SK-N-SH (cell line): Measurements from ENCODE around the gene OR2A5. TPM values are rescaled to one million over a fixed set of nuclear protein-coding genes. Genes with fewer than 3 reads are reported as not detected.

ENCODE experiments used
- CTCF ChIA-PET: fragments of 300-600, 350-600 bp; formaldehyde crosslinking; extraction: SDS; loops from one replicate; lab custom pipeline; 2021; lab: Yijun Ruan, JAX
- POLR2A ChIA-PET: fragments of 350-600 bp; sonication (Branson Sonifier 250); formaldehyde crosslinking; extraction: SDS; loops from one replicate; lab custom pipeline; 2020; ENCODE audit warnings: antibody characterized with exemption, inconsistent platforms; lab: Yijun Ruan, JAX
- DNase-seq: peaks from one replicate; pipeline ENCODE4 v3.0.0; 2012
- H2AFZ ChIP-seq: fragments of 200-600 bp; sonication (generic); 2 replicates; pipeline ENCODE4 v1.8.1; 2016; ENCODE audit warnings: antibody characterized with exemption, mild to moderate bottlenecking, low read depth
- H3F3A ChIP-seq: fragments of 200-600 bp; sonication (generic); replicated peaks from 2 replicates; pipeline ENCODE3; 2016; ENCODE audit warnings: antibody characterized with exemption, mild to moderate bottlenecking; ENCODE audit not compliant: insufficient read depth
- H3K27ac ChIP-seq, 2 experiments: fragments of 200-500 bp in 1 of 2; fragments of 200-600 bp in 1 of 2; sonication (Bioruptor generic) in 1 of 2; sonication (generic), shearing (Covaris generic) in 1 of 2; 2 replicates each; pipeline versions ENCODE4 v1.5.1 to v1.6.1; 2014 to 2016; ENCODE audit warnings: low read depth in 2 of 2, inconsistent platforms in 1 of 2, low read length in 1 of 2, mild to moderate bottlenecking in 1 of 2, mixed read lengths in 1 of 2
- H3K27me3 ChIP-seq: fragments of 200-600 bp; sonication (generic), shearing (Covaris generic); 2 replicates; pipeline ENCODE4 v1.6.1; 2016; ENCODE audit warnings: mixed run types; ENCODE audit not compliant: insufficient read depth
- H3K36me3 ChIP-seq, 2 experiments: fragments of 200-500 bp in 1 of 2; fragments of 200-600 bp in 1 of 2; sonication (Bioruptor generic) in 1 of 2; sonication (generic) in 1 of 2; replicated peaks in 1 of 2; 2 replicates each; pipeline versions ENCODE3 to v1.5.1; 2014 to 2016; ENCODE audit warnings: low read length in 1 of 2, mild to moderate bottlenecking in 1 of 2; ENCODE audit not compliant: insufficient read depth in 2 of 2, control insufficient read depth in 1 of 2
- H3K4me1 ChIP-seq, 2 experiments: fragments of 200-500 bp in 1 of 2; fragments of 200-600 bp in 1 of 2; sonication (Bioruptor generic) in 1 of 2; sonication (generic), shearing (Covaris generic) in 1 of 2; 2 replicates each; pipeline versions ENCODE4 v1.5.1 to v1.6.1; 2014 to 2016; ENCODE audit warnings: low read depth in 1 of 2, low read length in 1 of 2, mixed run types in 1 of 2; ENCODE audit not compliant: insufficient read depth in 2 of 2, control insufficient read depth in 1 of 2
- H3K4me2 ChIP-seq: fragments of 200-600 bp; sonication (generic), shearing (Covaris generic); 2 replicates; pipeline ENCODE4 v1.6.1; 2017; ENCODE audit warnings: mixed run types
- H3K4me3 ChIP-seq, 2 experiments: fragments of 200-500 bp in 1 of 2; fragments of 200-600 bp in 1 of 2; sonication (Bioruptor generic) in 1 of 2; sonication (generic), shearing (Covaris generic) in 1 of 2; 2 replicates each; pipeline versions ENCODE4 v1.5.1 to v1.8.1; 2014 to 2016; ENCODE audit warnings: low read depth in 2 of 2, inconsistent platforms in 1 of 2, low read length in 1 of 2, mild to moderate bottlenecking in 1 of 2, mixed read lengths in 1 of 2, moderate library complexity in 1 of 2
- H3K79me2 ChIP-seq: fragments of 200-600 bp; sonication (generic); 2 replicates; pipeline ENCODE4 v1.8.1; 2017; ENCODE audit warnings: mild to moderate bottlenecking; ENCODE audit not compliant: insufficient read depth
- H3K9ac ChIP-seq: fragments of 200-600 bp; sonication (generic); 2 replicates; pipeline ENCODE4 v1.6.1; 2017; ENCODE audit warnings: mixed run types
- H3K9me2 ChIP-seq: fragments of 200-600 bp; sonication (generic); 2 replicates; pipeline ENCODE4 v1.6.1; 2017; ENCODE audit warnings: mixed run types
- H3K9me3 ChIP-seq: fragments of 200-600 bp; sonication (generic); 2 replicates; pipeline ENCODE4 v1.6.1; 2017; ENCODE audit warnings: mixed run types, mild to moderate bottlenecking, moderate library complexity
- H4K20me1 ChIP-seq: fragments of 200-600 bp; sonication (generic); 2 replicates; pipeline ENCODE4 v1.6.1; 2017; ENCODE audit warnings: mild to moderate bottlenecking, mixed run types; ENCODE audit not compliant: insufficient read depth
- CHD2 ChIP-seq: fragments of 150-350 bp; IDR thresholded peaks from 2 replicates; pipeline ENCODE4 v1.6.1; 2018; ENCODE audit warnings: low read length; ENCODE audit not compliant: partially characterized antibody
- CTCF ChIP-seq: fragments of 200-600 bp; sonication (generic); IDR thresholded peaks from 2 replicates; pipeline ENCODE4 v1.6.1; 2017; ENCODE audit warnings: antibody characterized with exemption, mild to moderate bottlenecking, moderate library complexity
- EP300 ChIP-seq, 2 experiments: IDR thresholded peaks; 2 replicates each; pipeline versions ENCODE4 v1.4.0 to v1.6.1; 2012; ENCODE audit warnings: borderline replicate concordance in 1 of 2, low read depth in 1 of 2, low read length in 1 of 2
- FOXJ3 ChIP-seq: sonication (generic); formaldehyde crosslinking; IDR thresholded peaks from 2 replicates; pipeline ENCODE4 v1.5.1; 2020; ENCODE audit warnings: mild to moderate bottlenecking, missing genetic modification reagents
- JUND ChIP-seq: IDR thresholded peaks from 2 replicates; pipeline ENCODE4 v1.4.0; 2012
- PBX3 ChIP-seq: IDR thresholded peaks from 2 replicates; pipeline ENCODE4; 2012
- POLR2AphosphoS5 ChIP-seq: IDR thresholded peaks from 2 replicates; pipeline ENCODE4 v1.6.1; 2012; ENCODE audit warnings: low read depth, low read length
- RAD21 ChIP-seq: IDR thresholded peaks from 2 replicates; pipeline ENCODE4 v1.6.1; 2012; ENCODE audit warnings: mild to moderate bottlenecking, low read length
- REST ChIP-seq: IDR thresholded peaks from 2 replicates; pipeline ENCODE4 v1.6.1; 2012; ENCODE audit warnings: mild to moderate bottlenecking, low read depth, low read length, moderate library complexity
- YY1 ChIP-seq: IDR thresholded peaks from 2 replicates; pipeline ENCODE4 v1.4.0; 2012; ENCODE audit warnings: low read depth, mild to moderate bottlenecking
- WGBS: methylation state at CpG from one replicate; pipeline ENCODE4 v1.1.6; 2017; ENCODE audit warnings: low lambda C conversion rate; 5-methylcytosine and 5-hydroxymethylcytosine counted together
- polyA plus RNA-seq, 3 experiments: library from polyadenylated mRNA; depleted of rRNA; stranded (reverse); fragments of >200 nt; gene quantifications; 2 replicates each; pipeline ENCODE4 v1.2.3, GENCODE V29; 2012
- TF ChIP-seq, protein P1 (sequence below): IDR thresholded peaks from 2 replicates; pipeline ENCODE4 v1.4.0; 2012; ENCODE audit warnings: low read depth, borderline replicate concordance

The OR2A5 gene
- polyA plus RNA-seq, 1 of the 3 experiments (the other 2 are of a cell fraction) = not detected

GRCh38 chr7:144000020-144000419 is 48.7 kb upstream of the OR2A5 start, which contains the start of gene OR6B1:
TSS of gene OR6B1 (plus strand) at chr7:144000320. CDS start at chr7:144003997, 3,677 bp downstream.
- Histone ChIP-seq H3K4me1 (peaks cover 0 to 3% of the 10 kb centered on the region in 2 experiments; a peak in 1 of 4 replicates), H3K79me2 (no peaks in the 10 kb centered on the region), H3K36me3 (no peaks in the 10 kb centered on the region), H3K4me2 (no peak within 1 kb of the TSS), H3K4me3 (no peak within 1 kb of the TSS), H3K9ac (no peak within 1 kb of the TSS), H3F3A (no peaks in the 10 kb centered on the region), H3K27me3 (peaks cover 10% of the 10 kb centered on the region; the same call in 1 of the 2 replicates), H4K20me1 (no peaks in the 10 kb centered on the region), H3K9me3 (no peaks in the 10 kb centered on the region), H2AFZ (no peak within 1 kb of the TSS), H3K9me2 (no peaks in the 10 kb centered on the region), H3K27ac (no peak within 1 kb of the TSS)
- CTCF ChIA-PET = no interaction called here
- no peak for DNase-seq
- POLR2A ChIA-PET = no interaction called here
- TF ChIP-seq PBX3 (no peak), REST (no peak), POLR2AphosphoS5 (no peak), CTCF (no peak), YY1 (no peak), RAD21 (no peak), FOXJ3 (CRISPR knock-in tag) (no peak), EP300 (IDR thresholded peaks at IDR 0.05; ENCODE audit: borderline replicate concordance in 1 of 2, low read depth in 1 of 2, low read length in 1 of 2) (no peak), CHD2 (no peak), JUND (no peak)
- TF ChIP-seq, protein P1, sequence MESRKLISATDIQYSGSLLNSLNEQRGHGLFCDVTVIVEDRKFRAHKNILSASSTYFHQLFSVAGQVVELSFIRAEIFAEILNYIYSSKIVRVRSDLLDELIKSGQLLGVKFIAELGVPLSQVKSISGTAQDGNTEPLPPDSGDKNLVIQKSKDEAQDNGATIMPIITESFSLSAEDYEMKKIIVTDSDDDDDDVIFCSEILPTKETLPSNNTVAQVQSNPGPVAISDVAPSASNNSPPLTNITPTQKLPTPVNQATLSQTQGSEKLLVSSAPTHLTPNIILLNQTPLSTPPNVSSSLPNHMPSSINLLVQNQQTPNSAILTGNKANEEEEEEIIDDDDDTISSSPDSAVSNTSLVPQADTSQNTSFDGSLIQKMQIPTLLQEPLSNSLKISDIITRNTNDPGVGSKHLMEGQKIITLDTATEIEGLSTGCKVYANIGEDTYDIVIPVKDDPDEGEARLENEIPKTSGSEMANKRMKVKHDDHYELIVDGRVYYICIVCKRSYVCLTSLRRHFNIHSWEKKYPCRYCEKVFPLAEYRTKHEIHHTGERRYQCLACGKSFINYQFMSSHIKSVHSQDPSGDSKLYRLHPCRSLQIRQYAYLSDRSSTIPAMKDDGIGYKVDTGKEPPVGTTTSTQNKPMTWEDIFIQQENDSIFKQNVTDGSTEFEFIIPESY = no peak
- 8% methylated on average over 4 of the region's 4 CpGs for WGBS
